WTC11 (cell line): Measurements from ENCODE around the gene SPAST. TPM values are rescaled to one million over a fixed set of nuclear protein-coding genes. Genes with fewer than 3 reads are reported as not detected.

Experiments used
- ATAC-seq: fragments of 200-7000 bp; cut with Tn5 transposase; 2 replicates; pipeline ENCODE4 v1.10.0; 2021; ENCODE audit warnings: mild to moderate bottlenecking, moderate library complexity
- CTCF ChIA-PET: fragments of 300-600 bp; sonication (Branson Sonifier 250); formaldehyde crosslinking; loops from one replicate; lab custom pipeline; 2021; ENCODE audit warnings: antibody characterized with exemption; lab: Charles Lee
- POLR2A ChIA-PET: fragments of 350-600 bp; sonication (Branson Sonifier 250); formaldehyde crosslinking; loops from one replicate; lab custom pipeline; 2021; ENCODE audit warnings: antibody characterized with exemption; lab: Charles Lee
- DNase-seq: peaks from one replicate; pipeline ENCODE4 v3.0.0; 2021; ENCODE audit warnings: low spot score
- H3K27ac Mint-ChIP-seq: 2 replicates; pipeline ENCODE4 v1.8.0; 2021; ENCODE audit warnings: mixed read lengths
- H3K27me3 Mint-ChIP-seq: 2 replicates; pipeline ENCODE4 v1.8.0; 2021; ENCODE audit warnings: low read depth, mild to moderate bottlenecking, moderate library complexity, mixed read lengths
- H3K36me3 Mint-ChIP-seq: 2 replicates; pipeline ENCODE4 v1.8.0; 2021; ENCODE audit warnings: mixed read lengths
- H3K4me1 Mint-ChIP-seq: 2 replicates; pipeline ENCODE4 v1.8.0; 2022; ENCODE audit warnings: mixed read lengths
- H3K4me3 Mint-ChIP-seq: 2 replicates; pipeline ENCODE4 v1.8.0; 2021; ENCODE audit warnings: mild to moderate bottlenecking, moderate library complexity, mixed read lengths
- H3K9me3 Mint-ChIP-seq: 2 replicates; pipeline ENCODE4 v1.8.0; 2021; ENCODE audit warnings: mixed read lengths
- CREB1 ChIP-seq: sonication (generic); formaldehyde crosslinking; IDR thresholded peaks from 2 replicates; pipeline ENCODE4 v1.8.0; 2023; ENCODE audit warnings: mild to moderate bottlenecking, missing genetic modification reagents
- FOXJ3 ChIP-seq: sonication (generic); formaldehyde crosslinking; IDR thresholded peaks from 2 replicates; pipeline ENCODE4 v1.9.0; 2021; ENCODE audit warnings: missing genetic modification reagents, mild to moderate bottlenecking, borderline replicate concordance
- NFATC4 ChIP-seq: fragments of 250-450 bp; sonication (Bioruptor Pico); IDR thresholded peaks from 2 replicates; pipeline ENCODE4 v1.9.0; 2021; ENCODE audit warnings: mild to moderate bottlenecking
- NFE2L1 ChIP-seq: sonication (generic); formaldehyde crosslinking; IDR thresholded peaks from 2 replicates; pipeline ENCODE4 v1.8.1; 2023; ENCODE audit warnings: missing genetic modification reagents
- NR3C1 ChIP-seq: sonication (generic); formaldehyde crosslinking; conservative IDR thresholded peaks from 2 replicates; pipeline ENCODE4 v1.8.1; 2023; ENCODE audit warnings: low read depth, mild to moderate bottlenecking, missing genetic modification reagents
- SOX15 ChIP-seq: fragments of 250-450 bp; sonication (Bioruptor Pico); IDR thresholded peaks from 2 replicates; pipeline ENCODE4 v1.9.0; 2021; ENCODE audit warnings: mild to moderate bottlenecking
- TEAD1 ChIP-seq: sonication (generic); formaldehyde crosslinking; IDR thresholded peaks from 2 replicates; pipeline ENCODE4 v1.8.0; 2022; ENCODE audit warnings: mild to moderate bottlenecking, missing genetic modification reagents
- ZNF138 ChIP-seq: sonication (generic); formaldehyde crosslinking; conservative IDR thresholded peaks from 2 replicates; pipeline ENCODE4 v1.8.1; 2022; ENCODE audit warnings: mild to moderate bottlenecking, moderate library complexity, missing genetic modification reagents
- ZNF416 ChIP-seq: fragments of 250-450 bp; sonication (Bioruptor Pico); IDR thresholded peaks from 2 replicates; pipeline ENCODE4 v1.9.0; 2021; ENCODE audit warnings: mild to moderate bottlenecking, inconsistent platforms
- total RNA-seq: library from RNA; stranded (reverse); gene quantifications from 3 replicates; pipeline ENCODE4 v1.2.3, GENCODE V29; 2021
- TF ChIP-seq, protein P1 (sequence below): sonication (generic); formaldehyde crosslinking; IDR thresholded peaks from 2 replicates; pipeline ENCODE4 v1.8.0; 2022; ENCODE audit warnings: mild to moderate bottlenecking, missing genetic modification reagents
- TF ChIP-seq, protein P2 (sequence below): sonication (generic); formaldehyde crosslinking; IDR thresholded peaks from 2 replicates; pipeline ENCODE4 v1.8.1; 2022; ENCODE audit warnings: missing genetic modification reagents, borderline replicate concordance
- TF ChIP-seq, protein P3 (sequence below): fragments of 250-450 bp; sonication (Bioruptor Pico); IDR thresholded peaks from 2 replicates; pipeline ENCODE4 v1.8.0; 2021; ENCODE audit warnings: mild to moderate bottlenecking
- TF ChIP-seq, protein P4 (sequence below): sonication (generic); formaldehyde crosslinking; IDR thresholded peaks from 2 replicates; pipeline ENCODE4 v1.8.0; 2022; ENCODE audit warnings: mild to moderate bottlenecking, missing genetic modification reagents
- TF ChIP-seq, protein P5 (sequence below): fragments of 250-450 bp; sonication (Bioruptor Pico); IDR thresholded peaks from 2 replicates; pipeline ENCODE4 v2.1.2; 2022; ENCODE audit warnings: mild to moderate bottlenecking, moderate library complexity
- TF ChIP-seq, protein P6 (sequence below): fragments of 250-450 bp; sonication (Bioruptor Pico); IDR thresholded peaks from 2 replicates; pipeline ENCODE4 v1.9.0; 2021; ENCODE audit warnings: moderate library complexity, mild to moderate bottlenecking, inconsistent platforms, borderline replicate concordance
- TF ChIP-seq, protein P7 (sequence below): fragments of 250-450 bp; sonication (Bioruptor Pico); IDR thresholded peaks from 2 replicates; pipeline ENCODE4 v1.9.0; 2021; ENCODE audit warnings: mild to moderate bottlenecking, borderline replicate concordance
- TF ChIP-seq, protein P8 (sequence below): fragments of 250-450 bp; sonication (Bioruptor Pico); conservative IDR thresholded peaks from 2 replicates; pipeline ENCODE4 v1.9.0; 2021; ENCODE audit warnings: mild to moderate bottlenecking
- TF ChIP-seq, protein P9 (sequence below): sonication (generic); formaldehyde crosslinking; IDR thresholded peaks from 2 replicates; pipeline ENCODE4 v1.8.1; 2022; ENCODE audit warnings: low read depth, mild to moderate bottlenecking, moderate library complexity, missing genetic modification reagents, borderline replicate concordance

Gene SPAST
- total RNA-seq, 1 experiment from 2014 or later, result 28.4 TPM

DNA sequence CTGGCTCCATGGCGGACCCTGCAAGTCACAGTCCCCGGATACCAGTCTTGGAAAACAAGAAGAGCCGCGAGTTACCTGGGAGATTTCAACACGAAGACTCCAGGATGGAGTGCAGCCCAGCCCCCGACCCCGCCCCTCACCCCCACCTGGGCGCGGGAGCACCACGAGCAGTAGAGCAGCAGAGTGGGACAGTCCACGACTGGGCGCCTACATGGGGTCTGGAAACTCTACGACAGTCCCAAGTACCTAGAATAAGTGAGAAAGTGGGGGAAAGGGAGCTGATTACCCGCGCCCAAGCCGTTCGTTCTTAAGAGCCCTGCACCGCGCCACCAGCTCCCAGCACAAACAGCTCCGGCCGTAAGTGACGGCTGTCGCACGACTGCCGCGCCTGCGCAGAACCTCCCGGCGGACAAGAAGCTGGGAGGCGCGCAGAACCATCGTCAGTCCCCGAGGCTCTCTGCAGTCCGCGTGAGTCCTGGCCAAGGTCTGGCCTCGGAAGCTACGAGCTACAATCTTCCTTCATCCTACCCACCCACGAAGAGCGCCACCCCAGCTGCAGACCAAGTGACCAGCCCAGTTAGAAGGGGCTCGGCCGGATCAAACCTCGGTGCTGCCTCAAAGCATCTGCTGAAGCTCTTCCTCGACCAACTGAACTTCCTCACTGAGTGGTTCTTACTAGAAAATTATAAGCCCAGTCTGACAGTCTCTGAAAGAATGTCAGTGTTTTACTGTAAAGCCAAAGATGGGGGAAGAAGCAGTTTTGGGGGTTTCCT lies 23.7 kb upstream of the SPAST start, which contains the start of gene DPY30 (continued):
- no peak for TF ChIP-seq NR3C1 (CRISPR knock-in tag)
- TF ChIP-seq, protein P1, sequence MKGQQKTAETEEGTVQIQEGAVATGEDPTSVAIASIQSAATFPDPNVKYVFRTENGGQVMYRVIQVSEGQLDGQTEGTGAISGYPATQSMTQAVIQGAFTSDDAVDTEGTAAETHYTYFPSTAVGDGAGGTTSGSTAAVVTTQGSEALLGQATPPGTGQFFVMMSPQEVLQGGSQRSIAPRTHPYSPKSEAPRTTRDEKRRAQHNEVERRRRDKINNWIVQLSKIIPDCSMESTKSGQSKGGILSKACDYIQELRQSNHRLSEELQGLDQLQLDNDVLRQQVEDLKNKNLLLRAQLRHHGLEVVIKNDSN, result 0 out of 2 replicates have a peak, but pooled peaks have one; percentile 43
- TF ChIP-seq ZNF416 (CRISPR knock-in tag), result 0 out of 2 replicates have a peak, but pooled peaks have one; percentile 43
- TF ChIP-seq FOXJ3 (CRISPR knock-in tag), result no peak
- no peak; the same call in 1 of the 2 replicates for TF ChIP-seq NFATC4 (CRISPR knock-in tag)
- TF ChIP-seq ZNF138 (CRISPR knock-in tag), result 0 out of 2 replicates have a peak, but pooled peaks have one; percentile 61
- TF ChIP-seq, protein P2, sequence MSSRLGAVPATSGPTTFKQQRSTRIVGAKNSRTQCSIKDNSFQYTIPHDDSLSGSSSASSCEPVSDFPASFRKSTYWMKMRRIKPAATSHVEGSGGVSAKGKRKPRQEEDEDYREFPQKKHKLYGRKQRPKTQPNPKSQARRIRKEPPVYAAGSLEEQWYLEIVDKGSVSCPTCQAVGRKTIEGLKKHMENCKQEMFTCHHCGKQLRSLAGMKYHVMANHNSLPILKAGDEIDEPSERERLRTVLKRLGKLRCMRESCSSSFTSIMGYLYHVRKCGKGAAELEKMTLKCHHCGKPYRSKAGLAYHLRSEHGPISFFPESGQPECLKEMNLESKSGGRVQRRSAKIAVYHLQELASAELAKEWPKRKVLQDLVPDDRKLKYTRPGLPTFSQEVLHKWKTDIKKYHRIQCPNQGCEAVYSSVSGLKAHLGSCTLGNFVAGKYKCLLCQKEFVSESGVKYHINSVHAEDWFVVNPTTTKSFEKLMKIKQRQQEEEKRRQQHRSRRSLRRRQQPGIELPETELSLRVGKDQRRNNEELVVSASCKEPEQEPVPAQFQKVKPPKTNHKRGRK (CRISPR knock-in tag), result no peak
- TF ChIP-seq, protein P3, sequence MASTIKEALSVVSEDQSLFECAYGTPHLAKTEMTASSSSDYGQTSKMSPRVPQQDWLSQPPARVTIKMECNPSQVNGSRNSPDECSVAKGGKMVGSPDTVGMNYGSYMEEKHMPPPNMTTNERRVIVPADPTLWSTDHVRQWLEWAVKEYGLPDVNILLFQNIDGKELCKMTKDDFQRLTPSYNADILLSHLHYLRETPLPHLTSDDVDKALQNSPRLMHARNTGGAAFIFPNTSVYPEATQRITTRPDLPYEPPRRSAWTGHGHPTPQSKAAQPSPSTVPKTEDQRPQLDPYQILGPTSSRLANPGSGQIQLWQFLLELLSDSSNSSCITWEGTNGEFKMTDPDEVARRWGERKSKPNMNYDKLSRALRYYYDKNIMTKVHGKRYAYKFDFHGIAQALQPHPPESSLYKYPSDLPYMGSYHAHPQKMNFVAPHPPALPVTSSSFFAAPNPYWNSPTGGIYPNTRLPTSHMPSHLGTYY, result no peak
- TF ChIP-seq, protein P4, sequence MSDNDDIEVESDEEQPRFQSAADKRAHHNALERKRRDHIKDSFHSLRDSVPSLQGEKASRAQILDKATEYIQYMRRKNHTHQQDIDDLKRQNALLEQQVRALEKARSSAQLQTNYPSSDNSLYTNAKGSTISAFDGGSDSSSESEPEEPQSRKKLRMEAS (CRISPR knock-in tag), result peak; percentile 87
- TF ChIP-seq, all 79 proteins: peak for 19

DNA sequence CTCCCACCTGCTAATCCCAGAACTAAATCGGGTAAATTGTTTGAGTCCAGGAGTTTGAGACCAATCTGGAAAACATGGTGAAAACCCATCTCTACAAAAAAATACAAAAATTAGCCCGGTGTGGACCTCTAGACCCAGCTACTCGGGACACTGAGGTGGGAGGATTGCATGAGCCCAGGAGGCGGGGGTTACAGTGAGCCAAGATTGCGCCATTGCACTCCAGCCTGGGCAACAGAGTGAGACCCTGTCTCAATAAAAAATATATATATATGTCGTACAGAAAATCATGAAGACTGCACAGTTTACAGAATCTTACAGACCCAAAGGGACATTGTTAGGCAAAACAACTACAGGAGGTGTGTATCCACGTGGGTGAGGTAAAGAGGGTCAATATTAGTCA lies 19.8 kb upstream of the SPAST start:
- no peaks in the 10 kb centered on the region for H3K36me3 Mint-ChIP-seq
- H3K4me1 Mint-ChIP-seq, result peaks cover 11% of the 10 kb centered on the region
- H3K4me3 Mint-ChIP-seq, result no peak overlapping the region
- POLR2A ChIA-PET, result no interaction called here
- DNase-seq (no peak), ATAC-seq (no peak)
- H3K27ac Mint-ChIP-seq, result no peak overlapping the region
- H3K9me3 Mint-ChIP-seq, result no peaks in the 10 kb centered on the region
- H3K27me3 Mint-ChIP-seq, result no peaks in the 10 kb centered on the region; the same call in 1 of the 2 replicates
- CTCF ChIA-PET, result no interaction called here
- TF ChIP-seq, protein P2 (CRISPR knock-in tag), result no peak
- no peak for TF ChIP-seq TEAD1 (CRISPR knock-in tag)
- TF ChIP-seq NFATC4 (CRISPR knock-in tag), result no peak
- TF ChIP-seq, protein P5, sequence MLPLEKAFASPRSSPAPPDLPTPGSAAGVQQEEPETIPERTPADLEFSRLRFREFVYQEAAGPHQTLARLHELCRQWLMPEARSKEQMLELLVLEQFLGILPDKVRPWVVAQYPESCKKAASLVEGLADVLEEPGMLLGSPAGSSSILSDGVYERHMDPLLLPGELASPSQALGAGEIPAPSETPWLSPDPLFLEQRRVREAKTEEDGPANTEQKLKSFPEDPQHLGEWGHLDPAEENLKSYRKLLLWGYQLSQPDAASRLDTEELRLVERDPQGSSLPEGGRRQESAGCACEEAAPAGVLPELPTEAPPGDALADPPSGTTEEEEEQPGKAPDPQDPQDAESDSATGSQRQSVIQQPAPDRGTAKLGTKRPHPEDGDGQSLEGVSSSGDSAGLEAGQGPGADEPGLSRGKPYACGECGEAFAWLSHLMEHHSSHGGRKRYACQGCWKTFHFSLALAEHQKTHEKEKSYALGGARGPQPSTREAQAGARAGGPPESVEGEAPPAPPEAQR (CRISPR knock-in tag), result no peak
- TF ChIP-seq, protein P6, sequence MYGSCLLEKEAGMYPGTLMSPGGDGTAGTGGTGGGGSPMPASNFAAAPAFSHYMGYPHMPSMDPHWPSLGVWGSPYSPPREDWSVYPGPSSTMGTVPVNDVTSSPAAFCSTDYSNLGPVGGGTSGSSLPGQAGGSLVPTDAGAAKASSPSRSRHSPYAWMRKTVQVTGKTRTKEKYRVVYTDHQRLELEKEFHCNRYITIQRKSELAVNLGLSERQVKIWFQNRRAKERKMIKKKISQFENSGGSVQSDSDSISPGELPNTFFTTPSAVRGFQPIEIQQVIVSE (CRISPR knock-in tag), result no peak
- TF ChIP-seq, protein P7, sequence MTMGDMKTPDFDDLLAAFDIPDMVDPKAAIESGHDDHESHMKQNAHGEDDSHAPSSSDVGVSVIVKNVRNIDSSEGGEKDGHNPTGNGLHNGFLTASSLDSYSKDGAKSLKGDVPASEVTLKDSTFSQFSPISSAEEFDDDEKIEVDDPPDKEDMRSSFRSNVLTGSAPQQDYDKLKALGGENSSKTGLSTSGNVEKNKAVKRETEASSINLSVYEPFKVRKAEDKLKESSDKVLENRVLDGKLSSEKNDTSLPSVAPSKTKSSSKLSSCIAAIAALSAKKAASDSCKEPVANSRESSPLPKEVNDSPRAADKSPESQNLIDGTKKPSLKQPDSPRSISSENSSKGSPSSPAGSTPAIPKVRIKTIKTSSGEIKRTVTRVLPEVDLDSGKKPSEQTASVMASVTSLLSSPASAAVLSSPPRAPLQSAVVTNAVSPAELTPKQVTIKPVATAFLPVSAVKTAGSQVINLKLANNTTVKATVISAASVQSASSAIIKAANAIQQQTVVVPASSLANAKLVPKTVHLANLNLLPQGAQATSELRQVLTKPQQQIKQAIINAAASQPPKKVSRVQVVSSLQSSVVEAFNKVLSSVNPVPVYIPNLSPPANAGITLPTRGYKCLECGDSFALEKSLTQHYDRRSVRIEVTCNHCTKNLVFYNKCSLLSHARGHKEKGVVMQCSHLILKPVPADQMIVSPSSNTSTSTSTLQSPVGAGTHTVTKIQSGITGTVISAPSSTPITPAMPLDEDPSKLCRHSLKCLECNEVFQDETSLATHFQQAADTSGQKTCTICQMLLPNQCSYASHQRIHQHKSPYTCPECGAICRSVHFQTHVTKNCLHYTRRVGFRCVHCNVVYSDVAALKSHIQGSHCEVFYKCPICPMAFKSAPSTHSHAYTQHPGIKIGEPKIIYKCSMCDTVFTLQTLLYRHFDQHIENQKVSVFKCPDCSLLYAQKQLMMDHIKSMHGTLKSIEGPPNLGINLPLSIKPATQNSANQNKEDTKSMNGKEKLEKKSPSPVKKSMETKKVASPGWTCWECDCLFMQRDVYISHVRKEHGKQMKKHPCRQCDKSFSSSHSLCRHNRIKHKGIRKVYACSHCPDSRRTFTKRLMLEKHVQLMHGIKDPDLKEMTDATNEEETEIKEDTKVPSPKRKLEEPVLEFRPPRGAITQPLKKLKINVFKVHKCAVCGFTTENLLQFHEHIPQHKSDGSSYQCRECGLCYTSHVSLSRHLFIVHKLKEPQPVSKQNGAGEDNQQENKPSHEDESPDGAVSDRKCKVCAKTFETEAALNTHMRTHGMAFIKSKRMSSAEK, result no peak
- TF ChIP-seq SOX15 (CRISPR knock-in tag), result no peak
- TF ChIP-seq CREB1 (CRISPR knock-in tag), result no peak
- TF ChIP-seq, protein P8, sequence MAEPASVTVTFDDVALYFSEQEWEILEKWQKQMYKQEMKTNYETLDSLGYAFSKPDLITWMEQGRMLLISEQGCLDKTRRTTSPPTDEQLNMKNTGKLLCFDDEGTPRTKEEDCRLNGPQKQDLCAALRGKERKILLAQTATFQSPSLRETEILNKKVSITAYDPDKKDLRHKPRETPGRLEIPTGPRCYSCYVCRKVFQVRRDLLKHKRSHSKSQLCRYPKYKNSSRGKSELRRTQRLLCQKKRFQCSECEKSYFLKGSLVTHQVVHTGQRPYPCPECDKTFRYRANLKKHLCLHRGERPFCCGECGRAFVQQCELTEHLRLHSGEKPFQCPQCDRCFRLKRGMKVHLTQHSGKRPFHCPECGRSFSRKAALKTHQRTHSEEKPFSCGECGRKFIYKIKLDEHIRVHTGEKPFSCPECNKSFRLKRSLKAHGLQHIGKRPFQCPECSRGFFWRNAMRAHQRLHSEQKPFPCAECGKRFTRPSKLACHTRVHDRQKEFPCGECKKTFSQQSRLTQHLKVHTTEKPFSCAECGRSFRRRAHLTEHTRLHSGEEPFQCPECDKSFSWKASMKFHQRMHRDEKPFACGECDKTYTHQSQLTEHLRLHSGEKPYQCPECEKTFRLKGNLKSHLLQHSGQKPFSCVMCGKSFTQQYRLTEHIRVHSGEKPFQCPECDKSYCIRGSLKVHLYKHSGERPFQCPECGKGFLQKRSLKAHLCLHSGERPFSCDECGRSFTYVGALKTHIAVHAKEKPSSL (CRISPR knock-in tag), result no peak
- TF ChIP-seq, protein P9, sequence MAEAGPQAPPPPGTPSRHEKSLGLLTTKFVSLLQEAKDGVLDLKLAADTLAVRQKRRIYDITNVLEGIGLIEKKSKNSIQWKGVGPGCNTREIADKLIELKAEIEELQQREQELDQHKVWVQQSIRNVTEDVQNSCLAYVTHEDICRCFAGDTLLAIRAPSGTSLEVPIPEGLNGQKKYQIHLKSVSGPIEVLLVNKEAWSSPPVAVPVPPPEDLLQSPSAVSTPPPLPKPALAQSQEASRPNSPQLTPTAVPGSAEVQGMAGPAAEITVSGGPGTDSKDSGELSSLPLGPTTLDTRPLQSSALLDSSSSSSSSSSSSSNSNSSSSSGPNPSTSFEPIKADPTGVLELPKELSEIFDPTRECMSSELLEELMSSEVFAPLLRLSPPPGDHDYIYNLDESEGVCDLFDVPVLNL (CRISPR knock-in tag), result no peak
- TF ChIP-seq NFE2L1 (CRISPR knock-in tag), result no peak
